Measurements from ENCODE around the gene PCED1B.

The PCED1B gene

DNA sequence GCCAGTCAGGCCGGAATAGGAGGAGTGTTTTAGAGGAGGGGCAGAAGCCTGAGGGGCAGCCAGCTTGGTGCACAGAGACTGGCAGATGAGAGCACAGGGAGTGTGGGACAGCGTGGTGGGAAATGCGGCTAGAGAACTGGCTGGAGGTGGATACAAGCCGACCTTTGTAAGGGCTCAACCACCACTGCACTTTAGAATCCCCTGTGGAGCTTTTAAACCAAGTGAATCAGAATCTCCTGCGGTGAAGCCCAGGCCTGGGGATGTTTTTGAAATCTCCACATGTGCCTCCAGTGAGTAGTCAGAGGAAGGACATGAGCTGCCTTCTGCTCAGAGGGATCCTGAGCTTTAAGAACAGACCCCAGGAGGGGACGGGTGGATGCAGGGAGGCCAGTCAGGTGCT, 10.9 kb upstream of the PCED1B start:
- TF ChIP-seq, protein P1, sequence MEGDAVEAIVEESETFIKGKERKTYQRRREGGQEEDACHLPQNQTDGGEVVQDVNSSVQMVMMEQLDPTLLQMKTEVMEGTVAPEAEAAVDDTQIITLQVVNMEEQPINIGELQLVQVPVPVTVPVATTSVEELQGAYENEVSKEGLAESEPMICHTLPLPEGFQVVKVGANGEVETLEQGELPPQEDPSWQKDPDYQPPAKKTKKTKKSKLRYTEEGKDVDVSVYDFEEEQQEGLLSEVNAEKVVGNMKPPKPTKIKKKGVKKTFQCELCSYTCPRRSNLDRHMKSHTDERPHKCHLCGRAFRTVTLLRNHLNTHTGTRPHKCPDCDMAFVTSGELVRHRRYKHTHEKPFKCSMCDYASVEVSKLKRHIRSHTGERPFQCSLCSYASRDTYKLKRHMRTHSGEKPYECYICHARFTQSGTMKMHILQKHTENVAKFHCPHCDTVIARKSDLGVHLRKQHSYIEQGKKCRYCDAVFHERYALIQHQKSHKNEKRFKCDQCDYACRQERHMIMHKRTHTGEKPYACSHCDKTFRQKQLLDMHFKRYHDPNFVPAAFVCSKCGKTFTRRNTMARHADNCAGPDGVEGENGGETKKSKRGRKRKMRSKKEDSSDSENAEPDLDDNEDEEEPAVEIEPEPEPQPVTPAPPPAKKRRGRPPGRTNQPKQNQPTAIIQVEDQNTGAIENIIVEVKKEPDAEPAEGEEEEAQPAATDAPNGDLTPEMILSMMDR (IDR thresholded peaks at IDR 0.05; ENCODE audit: borderline replicate concordance, insufficient read depth, low read depth, low read length): no peak
- no peak overlapping the region for H3K4me3 ChIP-seq (ENCODE audit: low read depth, low read length)

DNA sequence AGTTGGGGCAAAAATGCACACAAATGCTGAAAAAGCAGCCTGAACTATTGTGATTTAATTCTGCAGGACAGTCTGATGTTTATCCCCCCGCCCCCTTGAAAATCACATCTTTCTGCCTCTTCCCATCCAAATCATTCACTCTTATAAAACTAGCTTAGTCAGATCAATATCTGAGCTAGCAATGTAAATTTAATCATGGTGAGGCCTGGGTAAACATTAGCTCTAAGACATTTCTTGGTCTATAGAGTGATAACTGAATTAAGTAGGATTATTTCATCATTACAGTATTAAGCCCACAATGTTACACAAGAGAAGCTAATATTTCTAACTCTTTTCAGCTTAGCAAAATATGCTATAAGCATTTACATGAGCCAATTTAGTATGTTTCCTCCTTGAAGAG, 9.1 kb upstream of the PCED1B start:
- H3K4me3 ChIP-seq (ENCODE audit: low read depth, low read length): no peak overlapping the region
- TF ChIP-seq, protein P1 (IDR thresholded peaks at IDR 0.05; ENCODE audit: borderline replicate concordance, insufficient read depth, low read depth, low read length): no peak

DNA sequence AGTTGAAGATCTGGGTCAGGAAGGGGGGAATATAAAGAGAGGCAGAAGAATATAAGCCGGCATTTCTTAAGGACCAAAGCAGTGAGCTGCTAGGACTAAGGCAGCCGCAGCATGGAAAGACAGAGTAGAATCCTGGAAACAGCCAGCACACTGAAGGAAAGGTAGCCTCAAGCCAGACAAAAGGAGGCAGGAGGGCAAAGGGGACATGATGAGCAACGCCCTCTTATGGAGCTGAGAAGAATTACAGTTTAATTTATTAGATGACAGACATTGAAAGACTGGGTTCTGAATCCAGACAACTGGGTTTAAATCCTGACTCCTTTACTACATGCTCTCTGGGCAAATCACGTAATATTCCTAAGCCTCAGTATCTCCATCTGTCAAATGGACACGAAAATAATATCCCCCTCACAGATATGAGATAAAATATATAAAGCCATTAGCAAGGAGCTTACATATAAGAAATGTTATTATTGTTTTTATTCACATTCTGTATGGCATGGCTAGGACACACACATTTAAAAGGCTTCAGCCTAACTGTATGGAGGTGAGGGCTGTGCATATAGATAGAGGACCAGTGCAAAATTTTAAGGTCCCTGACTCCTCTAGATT, 8.1 kb upstream of the PCED1B start:
- TF ChIP-seq, protein P1 (IDR thresholded peaks at IDR 0.05; ENCODE audit: borderline replicate concordance, insufficient read depth, low read depth, low read length): peak; percentile 45; the same call in 1 of the 2 replicates
- H3K4me3 ChIP-seq (ENCODE audit: low read depth, low read length): no peak overlapping the region

- TF ChIP-seq, protein P1 (IDR thresholded peaks at IDR 0.05; ENCODE audit: borderline replicate concordance, insufficient read depth, low read depth, low read length): no peak
These were observed 5.5 kb upstream of the PCED1B start for GRCh38 chr12:47073951-47074350.

DNA sequence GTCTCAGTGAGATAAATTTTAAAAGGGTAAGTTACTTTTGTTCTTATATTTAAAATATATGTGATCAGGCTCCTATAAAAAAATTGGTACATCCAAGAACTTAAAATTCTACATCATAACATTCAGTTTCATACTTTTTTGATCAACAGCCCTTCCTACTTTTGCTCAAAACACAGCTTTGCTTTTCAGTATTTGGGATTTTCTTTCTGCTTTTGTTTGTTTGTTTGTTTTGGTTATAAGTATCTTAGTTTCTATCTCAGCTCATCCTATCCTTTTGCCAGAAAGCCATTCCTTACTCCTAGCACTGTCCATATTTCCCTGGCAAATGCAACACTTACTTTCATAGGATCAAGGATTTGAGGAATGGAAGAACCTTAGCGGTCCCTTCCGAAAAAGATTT, 4.7 kb upstream of the PCED1B start:
- TF ChIP-seq, protein P1 (IDR thresholded peaks at IDR 0.05; ENCODE audit: borderline replicate concordance, insufficient read depth, low read depth, low read length): no peak

More at GRCh38 chr12:47073951-47074350, 5.5 kb upstream of the PCED1B start:
- no peak overlapping the region for H3K4me3 ChIP-seq (ENCODE audit: low read depth, low read length)

GRCh38 chr12:47075192-47076084, 4.0 kb upstream of the PCED1B start:
- H3K4me3 ChIP-seq (ENCODE audit: low read depth, low read length): no peak overlapping the region
- TF ChIP-seq, protein P1 (IDR thresholded peaks at IDR 0.05; ENCODE audit: borderline replicate concordance, insufficient read depth, low read depth, low read length): no peak

More for the DNA sequence above, 4.7 kb upstream of the PCED1B start:
- H3K4me3 ChIP-seq (ENCODE audit: low read depth, low read length): no peak overlapping the region

Data from GM12875 (cell line).